ENCODE data around the gene ARNT2. TPM values are rescaled to one million over a fixed set of nuclear protein-coding genes. Genes with fewer than 3 reads are reported as not detected.
"Not testable (repeated sequence)": the region's sequence is repeated elsewhere in the genome, so short reads cannot be mapped to it uniquely, and the experiment has no call there.

ARNT2 gene
- total RNA-seq, 2 donors from 2014 or later = not detected

- Mint-ChIP-seq H3K9me3 (peaks cover 0 to 3% of the 10 kb centered on the region in 2 donors), H3K36me3 (peaks cover 0 to under 1% of the 10 kb centered on the region in 2 donors), H3K27ac (no peak overlapping the region)
- ATAC-seq (no peak), DNase-seq (ENCODE audit: low spot score in 2 of 2) (no peak)
These were observed 222.5 kb downstream of the ARNT2 start for GRCh38 chr15:80626643-80627120.

- H3K36me3 Mint-ChIP-seq = no peaks in the 10 kb centered on the region
- H3K9me3 Mint-ChIP-seq = no peaks in the 10 kb centered on the region
- no peak for ATAC-seq
- no peak for DNase-seq (ENCODE audit: low spot score in 2 of 2)
- H3K27ac Mint-ChIP-seq = no peak overlapping the region
These were observed 225.2 kb downstream of the ARNT2 start for GRCh38 chr15:80629355-80629754.

DNA sequence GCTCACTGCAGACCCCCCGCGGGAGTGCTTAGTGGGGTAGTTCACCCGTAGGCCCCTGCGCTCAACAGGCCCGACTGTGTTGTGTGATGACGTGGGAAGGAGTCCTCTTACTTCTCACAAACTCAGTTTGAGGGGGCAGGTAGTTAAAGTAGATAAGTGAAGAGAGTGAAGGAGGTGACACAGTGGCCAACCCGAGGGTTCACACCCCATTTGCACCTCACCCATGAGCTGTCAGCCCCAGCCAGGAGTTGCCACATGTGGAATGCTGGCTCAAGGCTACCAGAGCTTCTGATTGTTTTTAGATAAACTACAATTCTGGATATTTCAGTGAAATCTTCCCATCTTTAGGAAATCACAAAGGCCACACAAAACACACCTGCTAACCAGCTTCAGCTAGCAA, 226.8 kb downstream of the ARNT2 start:
- DNase-seq (ENCODE audit: low spot score in 2 of 2) (no peak), ATAC-seq (no peak)
- H3K9me3 Mint-ChIP-seq = no peaks in the 10 kb centered on the region
- no peaks in the 10 kb centered on the region for H3K36me3 Mint-ChIP-seq
- H3K27ac Mint-ChIP-seq = no peak overlapping the region

DNA sequence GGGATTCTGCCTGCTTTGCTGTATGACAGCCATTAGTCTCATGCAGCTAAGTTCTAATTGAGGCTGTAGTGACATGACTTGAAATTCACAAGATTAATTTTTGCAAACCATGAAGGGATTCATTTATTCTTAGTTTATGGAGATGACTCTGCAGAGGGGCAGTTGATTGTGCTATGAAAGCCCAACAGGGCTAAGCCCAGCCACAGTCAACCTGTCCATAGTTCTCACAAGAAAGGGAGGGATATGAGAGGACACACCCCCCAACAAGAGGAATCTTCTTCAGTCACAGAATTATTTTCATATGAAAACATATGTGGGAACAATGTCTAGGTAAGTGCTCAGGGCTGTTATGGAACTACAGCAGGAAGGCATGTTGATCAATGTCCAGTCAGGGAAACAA, 229.0 kb downstream of the ARNT2 start:
- DNase-seq (ENCODE audit: low spot score in 2 of 2) = no peak
- peaks cover 0 to 3% of the 10 kb centered on the region in 2 donors for H3K9me3 Mint-ChIP-seq
- no peak for ATAC-seq
- H3K27ac Mint-ChIP-seq = no peak overlapping the region
- H3K36me3 Mint-ChIP-seq = no peaks in the 10 kb centered on the region

DNA sequence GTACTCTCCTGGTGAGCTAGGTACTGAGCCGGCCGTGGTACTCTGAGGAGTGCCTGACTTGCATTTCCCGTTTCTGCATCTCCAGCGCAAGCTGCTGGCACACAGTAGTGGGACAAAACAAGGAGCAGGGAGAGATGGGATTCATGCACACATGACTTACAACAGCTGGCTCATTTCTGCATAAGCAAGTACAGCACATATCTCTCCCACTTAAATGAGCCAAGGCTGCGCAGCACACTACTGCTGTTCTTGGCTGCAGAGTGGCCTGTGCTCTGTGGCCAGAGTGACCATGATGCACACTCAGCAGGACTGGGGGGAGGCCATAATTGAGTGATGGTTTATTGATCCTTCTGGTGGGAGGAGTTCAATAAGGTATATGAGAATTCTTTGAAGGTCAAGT, 231.8 kb downstream of the ARNT2 start:
- Mint-ChIP-seq H3K9me3 (peaks cover 0 to 3% of the 10 kb centered on the region in 2 donors), H3K27ac (no peak overlapping the region), H3K36me3 (no peaks in the 10 kb centered on the region)
- ATAC-seq (no peak), DNase-seq (ENCODE audit: low spot score in 2 of 2) (no peak)

DNA sequence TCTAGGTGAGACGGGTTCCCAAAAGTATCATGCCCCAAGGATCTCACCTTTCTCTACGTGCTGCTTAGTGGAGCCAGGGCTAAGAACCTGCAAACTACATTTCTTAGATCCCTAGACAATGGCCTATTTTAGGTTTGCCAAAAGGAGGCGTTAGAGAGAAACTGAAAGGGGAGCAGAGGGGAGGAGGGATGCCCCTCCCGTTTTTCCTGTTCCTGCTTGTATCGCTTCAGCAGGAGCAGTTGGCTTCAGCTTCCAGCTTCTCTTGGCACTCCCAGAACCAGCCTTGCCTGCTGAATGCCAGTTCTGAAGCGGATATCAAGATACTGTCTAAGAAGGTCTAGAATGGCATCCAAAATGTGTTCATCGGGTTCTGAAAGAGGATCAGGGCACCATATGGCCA, 232.5 kb downstream of the ARNT2 start:
- DNase-seq (ENCODE audit: low spot score in 2 of 2) = no peak
- no peak for ATAC-seq
- H3K9me3 Mint-ChIP-seq = peaks cover 0 to 3% of the 10 kb centered on the region in 2 donors
- no peaks in the 10 kb centered on the region for H3K36me3 Mint-ChIP-seq
- no peak overlapping the region for H3K27ac Mint-ChIP-seq

DNA sequence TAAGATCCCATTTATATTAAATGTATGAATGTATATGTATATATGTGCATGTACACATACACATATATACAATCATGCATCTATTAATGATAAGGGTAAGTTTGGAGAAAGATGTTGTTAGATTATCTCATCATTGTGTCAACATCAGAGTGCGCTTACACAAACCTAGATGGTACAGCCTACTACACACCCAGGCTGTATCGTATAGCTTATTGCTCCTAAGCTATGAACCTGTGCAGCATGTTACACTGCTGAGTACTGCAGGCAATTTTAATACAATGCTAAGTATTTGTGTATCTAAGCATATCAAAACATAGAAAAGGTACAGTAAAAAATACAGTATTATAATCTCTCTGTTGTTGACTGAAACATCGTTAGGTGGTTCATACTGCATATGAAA, 233.6 kb downstream of the ARNT2 start:
- DNase-seq (ENCODE audit: low spot score in 2 of 2) = no peak
- H3K27ac Mint-ChIP-seq = no peak overlapping the region
- H3K36me3 Mint-ChIP-seq = no peaks in the 10 kb centered on the region
- peaks cover 0 to 3% of the 10 kb centered on the region in 2 donors for H3K9me3 Mint-ChIP-seq
- no peak for ATAC-seq

- H3K9me3 Mint-ChIP-seq = peaks cover 0 to 3% of the 10 kb centered on the region in 2 donors
- H3K36me3 Mint-ChIP-seq = no peaks in the 10 kb centered on the region
- ATAC-seq (no peak), DNase-seq (ENCODE audit: low spot score in 2 of 2) (no peak)
- H3K27ac Mint-ChIP-seq = no peak overlapping the region
These were observed 234.5 kb downstream of the ARNT2 start for GRCh38 chr15:80638553-80639167.

DNA sequence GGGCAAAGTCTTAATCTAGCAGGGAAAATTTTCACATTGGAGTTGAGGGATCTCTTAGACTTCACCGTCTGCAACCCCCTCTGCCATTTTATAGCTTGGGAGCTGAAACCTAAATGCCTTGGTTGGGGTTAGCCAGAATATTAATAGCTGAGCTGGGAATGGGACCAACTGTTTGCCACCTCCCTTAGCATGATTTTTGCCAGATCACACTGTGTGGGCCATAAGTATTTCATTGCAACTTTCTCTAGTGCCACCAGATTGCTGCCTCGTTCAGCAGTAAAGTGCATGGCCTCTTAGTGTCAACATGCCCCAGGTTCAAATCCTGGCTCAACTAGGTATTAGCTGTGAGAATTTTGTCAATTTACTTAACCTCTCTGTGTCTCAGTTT, 235.0 kb downstream of the ARNT2 start:
- ATAC-seq (no peak), DNase-seq (ENCODE audit: low spot score in 2 of 2) (no peak)
- H3K9me3 Mint-ChIP-seq = peaks cover 0 to 3% of the 10 kb centered on the region in 2 donors
- no peak overlapping the region for H3K27ac Mint-ChIP-seq
- no peaks in the 10 kb centered on the region for H3K36me3 Mint-ChIP-seq

DNA sequence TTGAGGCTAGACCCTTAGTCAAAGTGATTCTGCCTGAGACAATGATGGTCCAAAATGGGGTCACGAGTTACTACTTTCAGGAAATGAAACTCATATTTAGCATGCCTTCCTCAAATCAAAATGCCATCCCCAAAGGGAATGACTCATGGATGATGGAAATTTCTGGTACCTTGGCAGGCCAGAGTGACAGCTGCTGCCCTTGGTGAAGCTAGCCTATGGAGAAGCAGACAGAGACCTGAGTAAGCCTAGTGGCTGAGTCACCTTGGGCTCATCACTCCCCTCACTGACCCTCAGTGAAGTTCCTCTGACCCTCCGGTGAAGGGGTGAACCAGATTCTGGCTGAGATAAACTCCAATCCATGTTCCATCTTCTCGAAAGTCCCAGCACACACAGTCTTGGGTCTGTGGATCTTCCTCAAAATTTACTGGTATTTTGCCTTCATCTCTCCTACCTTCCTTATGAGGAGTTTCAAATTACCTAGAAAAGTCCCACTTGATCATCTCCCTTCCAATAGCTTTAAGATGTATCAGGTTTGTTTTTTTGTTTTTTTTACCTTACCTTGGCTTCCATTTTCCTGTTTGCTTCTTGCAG, 236.4 kb downstream of the ARNT2 start:
- no peaks in the 10 kb centered on the region for H3K36me3 Mint-ChIP-seq
- no peak overlapping the region for H3K27ac Mint-ChIP-seq
- peak in 1 of 2 donors; percentile 55 for ATAC-seq
- peaks cover 0 to 3% of the 10 kb centered on the region in 2 donors for H3K9me3 Mint-ChIP-seq
- no peak for DNase-seq (ENCODE audit: low spot score in 2 of 2)

GRCh38 chr15:80641384-80641783, 237.2 kb downstream of the ARNT2 start:
- no peak overlapping the region for H3K27ac Mint-ChIP-seq
- H3K36me3 Mint-ChIP-seq = peaks cover 0 to 2% of the 10 kb centered on the region in 2 donors
- H3K9me3 Mint-ChIP-seq = peaks cover 1 to 3% of the 10 kb centered on the region in 2 donors
- no peak for DNase-seq (ENCODE audit: low spot score in 2 of 2)
- no peak for ATAC-seq

DNA sequence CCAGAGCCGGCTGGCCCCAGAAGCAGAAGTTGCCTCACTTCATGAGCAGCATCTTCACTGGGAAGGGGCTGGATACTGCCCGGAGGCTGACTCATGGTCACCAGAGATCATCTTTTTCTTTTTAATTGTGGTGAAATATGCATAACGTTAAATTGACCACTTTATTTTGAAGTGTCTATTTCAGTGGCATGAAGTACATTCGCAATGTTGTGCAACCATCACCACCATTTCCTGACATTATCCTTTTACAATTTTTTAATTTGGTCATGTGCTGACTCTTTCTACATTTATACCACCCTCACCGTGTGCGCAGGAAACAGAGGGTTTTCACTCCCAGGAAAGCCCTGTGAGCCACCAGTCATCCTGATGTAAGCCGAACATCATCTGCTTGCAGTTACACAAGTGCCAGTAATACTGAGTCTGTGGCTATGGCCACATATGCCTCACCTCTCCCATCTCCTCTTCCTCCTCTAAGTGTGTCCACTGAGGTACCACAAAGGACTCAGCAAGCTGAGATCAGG, 239.3 kb downstream of the ARNT2 start:
- Mint-ChIP-seq H3K27ac (no peak overlapping the region), H3K36me3 (peaks cover 0 to 7% of the 10 kb centered on the region in 2 donors), H3K9me3 (peaks cover 0 to 8% of the 10 kb centered on the region in 2 donors)
- ATAC-seq (peak in 1 of 2 donors; percentile 49), DNase-seq (ENCODE audit: low spot score in 2 of 2) (no peak)

GRCh38 chr15:80645494-80646065, 241.4 kb downstream of the ARNT2 start:
- DNase-seq (ENCODE audit: low spot score in 2 of 2) (no peak), ATAC-seq (no peak)
- Mint-ChIP-seq H3K9me3 (peaks cover 0 to 8% of the 10 kb centered on the region in 2 donors), H3K36me3 (peaks cover 0 to 7% of the 10 kb centered on the region in 2 donors), H3K27ac (no peak overlapping the region)

- DNase-seq (ENCODE audit: low spot score in 2 of 2); H3K27ac Mint-ChIP-seq; H3K9me3 Mint-ChIP-seq; ATAC-seq: not testable (repeated sequence)
- peaks cover 0 to 14% of the 10 kb centered on the region in 2 donors for H3K36me3 Mint-ChIP-seq
These were observed 243.2 kb downstream of the ARNT2 start for GRCh38 chr15:80647424-80647823.
